Superior temporal gyrus (tissue), 1 donor: ENCODE results near the gene FBXW8.

ENCODE experiments used
- DNase-seq: peaks from one replicate; pipeline ENCODE4 v3.0.0-alpha.2; 2016; ENCODE audit errors: extremely low spot score

FBXW8 gene

GRCh38 chr12:116955382-116956021 lies 44.8 kb downstream of the FBXW8 start:
- no peak for DNase-seq

- DNase-seq = no peak
Measured at GRCh38 chr12:116958402-116959197, 47.9 kb downstream of the FBXW8 start.

- DNase-seq = no peak
Measured at GRCh38 chr12:116959198-116959460, 48.4 kb downstream of the FBXW8 start.

GRCh38 chr12:116959845-116960514 lies 49.2 kb downstream of the FBXW8 start:
- DNase-seq = no peak

- no peak for DNase-seq
Measured at GRCh38 chr12:116962197-116962596, 51.4 kb downstream of the FBXW8 start.

GRCh38 chr12:116962783-116963356 lies 52.1 kb downstream of the FBXW8 start:
- no peak for DNase-seq

- no peak for DNase-seq
Measured at GRCh38 chr12:116964054-116965050, 53.6 kb downstream of the FBXW8 start.

GRCh38 chr12:116968986-116969385 lies 58.2 kb downstream of the FBXW8 start:
- DNase-seq = no peak

- DNase-seq = no peak
Measured at GRCh38 chr12:116969615-116970585, 59.1 kb downstream of the FBXW8 start.

- DNase-seq = no peak
Measured at GRCh38 chr12:116971222-116971621, 60.5 kb downstream of the FBXW8 start.

- DNase-seq = no peak
Measured at GRCh38 chr12:116975779-116976393, 65.1 kb downstream of the FBXW8 start.

- DNase-seq = no peak
Measured at GRCh38 chr12:116977465-116978380, 67.0 kb downstream of the FBXW8 start.

- no peak for DNase-seq
Measured at GRCh38 chr12:116978791-116979508, 68.2 kb downstream of the FBXW8 start.

GRCh38 chr12:116980083-116980482 lies 69.3 kb downstream of the FBXW8 start:
- DNase-seq = no peak

GRCh38 chr12:116982791-116983411 lies 72.2 kb downstream of the FBXW8 start:
- DNase-seq = no peak

GRCh38 chr12:116984098-116984497 lies 73.3 kb downstream of the FBXW8 start:
- no peak for DNase-seq

GRCh38 chr12:116990329-116990728 lies 79.6 kb downstream of the FBXW8 start:
- DNase-seq = no peak
